Right lobe of liver (tissue), 6 donors: ENCODE measurements around the gene AXDND1. TPM values are rescaled to one million over a fixed set of nuclear protein-coding genes. Genes with fewer than 3 reads are reported as not detected.
A peak's percentile ranks its signal among the peaks of the same experiment; 100 is the strongest.

Experiments
- ATAC-seq, 4 donors: fragments of 200-7000 bp; cut with Tn5 transposase; one replicate each; pipeline ENCODE4 v1.9.1; 2020; ENCODE audit warnings: mild to moderate bottlenecking in 4 of 4, moderate library complexity in 4 of 4
- DNase-seq, 3 donors: peaks; one replicate each; pipeline ENCODE4 v3.0.0-alpha.2; 2020
- H3K27ac ChIP-seq, 3 donors: fragments of 200-600 bp; one replicate each; pipeline ENCODE4 v1.8.0; 2022
- H3K27me3 ChIP-seq, 2 donors: fragments of 200-600 bp; one replicate each; pipeline ENCODE4 v1.8.0; 2022
- H3K36me3 ChIP-seq, 4 donors: fragments of 200-600 bp; sonication (generic) in 1 of 4; one replicate each; pipeline versions ENCODE4 v1.5.1 to v1.8.0; 2017 to 2022; ENCODE audit warnings: control low read depth in 1 of 4
- H3K4me1 ChIP-seq, 4 donors: fragments of 200-600 bp; sonication (generic) in 1 of 4; one replicate each; pipeline versions ENCODE4 v1.5.1 to v1.8.0; 2017 to 2022; ENCODE audit warnings: control low read depth in 1 of 4
- H3K4me3 ChIP-seq, 3 donors: fragments of 200-600 bp; one replicate each; pipeline ENCODE4 v1.8.0; 2022
- H3K9me3 ChIP-seq, 4 donors: fragments of 200-600 bp; sonication (generic) in 1 of 4; one replicate each; pipeline versions ENCODE4 v1.5.1 to v1.8.0; 2017 to 2022; ENCODE audit warnings: control low read depth in 1 of 4
- POLR2A ChIP-seq: fragments of 450-650 bp; IDR thresholded peaks from one replicate; pipeline ENCODE4 v1.6.1; 2017; ENCODE audit warnings: antibody characterized with exemption, mild to moderate bottlenecking
- WGBS: methylation state at CpG from one replicate; pipeline ENCODE4 v1.1.6; 2018; ENCODE audit warnings: low coverage, low lambda C conversion rate; ENCODE audit not compliant: insufficient coverage; ENCODE audit errors: missing lambda C conversion rate; 5-methylcytosine and 5-hydroxymethylcytosine counted together
- intact Hi-C, 2 donors: fragments of 100-400 bp; cut with DNase I; formaldehyde crosslinking; loops; one replicate each; pipeline versions ENCODE4 v1.11.2 to v1.14.1; 2022
- total RNA-seq, 6 experiments: library from RNA; depleted of rRNA in 2 of 6; stranded (reverse); fragments of >200 nt in 2 of 6; fragmentation: NEBNext Ultra II Directional in 3 of 6; extraction: Animal tissue kit (Norgen Biotek cat#: 25700) in 3 of 6; gene quantifications; one replicate each; pipeline versions ENCODE4 v1.1.0 to v1.2.4, GENCODE V29; 2016 to 2023
- TF ChIP-seq, protein P1 (sequence below), 4 donors: fragments of 200-600 bp in 3 of 4; fragments of 450-650 bp in 1 of 4; IDR thresholded peaks; one replicate each; pipeline versions ENCODE4 v1.5.1 to v1.8.0; 2016 to 2022; ENCODE audit warnings: antibody characterized with exemption in 4 of 4, mild to moderate bottlenecking in 2 of 4
- donor health status: DM: no; HTN: yes; CAD: no.
- donor health status: DM: no; HTN: no; CAD: no.
- donor health status: DM: no; HTN: no; CAD: no.
- donor health status: DM: no; HTN: yes; CAD: no.
- donor health status: DM: no; HTN: yes; CAD: no.

Gene AXDND1
- total RNA-seq, 6 experiments from 2014 or later = 0.09 TPM; not detected in 5

DNA sequence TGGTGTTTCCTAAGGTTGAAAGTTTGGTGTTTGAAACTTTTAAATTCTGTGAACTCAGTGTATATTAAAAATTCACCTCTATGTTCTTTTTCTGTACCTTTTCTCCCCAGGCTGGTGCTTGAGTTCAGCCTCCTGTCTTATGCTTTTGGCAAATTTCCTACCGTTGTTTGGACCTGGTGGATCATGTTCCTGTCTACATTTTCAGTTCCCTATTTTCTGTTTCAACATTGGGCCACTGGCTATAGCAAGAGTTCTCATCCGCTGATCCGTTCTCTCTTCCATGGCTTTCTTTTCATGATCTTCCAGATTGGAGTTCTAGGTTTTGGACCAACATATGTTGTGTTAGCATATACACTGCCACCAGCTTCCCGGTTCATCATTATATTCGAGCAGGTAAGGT lies 24.9 kb upstream of the AXDND1 start:
- no peaks in the 10 kb centered on the region for H3K4me1 ChIP-seq
- 86% methylated on average over 5 of the region's 5 CpGs for WGBS
- no peaks in the 10 kb centered on the region for H3K27me3 ChIP-seq
- no peak overlapping the region for H3K4me3 ChIP-seq
- intact Hi-C loops = no loop called here
- H3K9me3 ChIP-seq = no peaks in the 10 kb centered on the region
- no peak for DNase-seq
- H3K27ac ChIP-seq = no peak overlapping the region
- TF ChIP-seq, protein P1, sequence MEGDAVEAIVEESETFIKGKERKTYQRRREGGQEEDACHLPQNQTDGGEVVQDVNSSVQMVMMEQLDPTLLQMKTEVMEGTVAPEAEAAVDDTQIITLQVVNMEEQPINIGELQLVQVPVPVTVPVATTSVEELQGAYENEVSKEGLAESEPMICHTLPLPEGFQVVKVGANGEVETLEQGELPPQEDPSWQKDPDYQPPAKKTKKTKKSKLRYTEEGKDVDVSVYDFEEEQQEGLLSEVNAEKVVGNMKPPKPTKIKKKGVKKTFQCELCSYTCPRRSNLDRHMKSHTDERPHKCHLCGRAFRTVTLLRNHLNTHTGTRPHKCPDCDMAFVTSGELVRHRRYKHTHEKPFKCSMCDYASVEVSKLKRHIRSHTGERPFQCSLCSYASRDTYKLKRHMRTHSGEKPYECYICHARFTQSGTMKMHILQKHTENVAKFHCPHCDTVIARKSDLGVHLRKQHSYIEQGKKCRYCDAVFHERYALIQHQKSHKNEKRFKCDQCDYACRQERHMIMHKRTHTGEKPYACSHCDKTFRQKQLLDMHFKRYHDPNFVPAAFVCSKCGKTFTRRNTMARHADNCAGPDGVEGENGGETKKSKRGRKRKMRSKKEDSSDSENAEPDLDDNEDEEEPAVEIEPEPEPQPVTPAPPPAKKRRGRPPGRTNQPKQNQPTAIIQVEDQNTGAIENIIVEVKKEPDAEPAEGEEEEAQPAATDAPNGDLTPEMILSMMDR (IDR thresholded peaks at IDR 0.05) = no peak
- TF ChIP-seq POLR2A = no peak
- peak in 1 of 4 donors; percentile 15 for ATAC-seq
- H3K36me3 ChIP-seq = peaks cover 5 to 66% (median 18%) of the 10 kb centered on the region in 4 donors

DNA sequence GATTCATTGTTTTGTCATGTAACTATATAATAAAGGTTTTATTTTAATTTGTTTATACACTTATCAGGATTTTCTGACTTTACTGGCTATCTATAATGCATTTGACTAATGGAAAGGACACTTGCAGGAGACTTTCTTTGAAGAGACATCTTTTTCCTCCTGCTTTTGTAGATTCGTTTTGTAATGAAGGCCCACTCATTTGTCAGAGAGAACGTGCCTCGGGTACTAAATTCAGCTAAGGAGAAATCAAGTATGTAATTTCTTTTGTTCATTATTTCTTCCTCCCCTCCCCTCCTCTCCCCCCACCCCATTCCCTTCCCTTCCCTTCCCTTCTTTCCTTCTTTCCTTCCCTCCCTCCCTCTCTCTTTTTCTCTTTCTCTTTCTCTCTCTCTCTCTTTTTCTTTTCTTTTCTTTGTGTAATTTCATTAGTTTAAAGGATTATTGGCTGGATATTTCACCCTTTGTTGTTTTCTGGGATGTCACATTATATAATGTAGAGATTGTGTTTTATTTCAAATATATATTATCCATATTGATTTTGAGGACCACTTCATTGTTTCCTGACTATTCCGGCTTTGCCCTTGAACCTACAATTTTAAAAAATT lies 23.7 kb upstream of the AXDND1 start:
- Histone ChIP-seq H3K27me3 (no peaks in the 10 kb centered on the region), H3K4me3 (no peak overlapping the region), H3K27ac (no peak overlapping the region), H3K9me3 (no peaks in the 10 kb centered on the region), H3K4me1 (no peaks in the 10 kb centered on the region), H3K36me3 (peaks cover 5 to 73% (median 23%) of the 10 kb centered on the region in 4 donors)
- 74% methylated on average over 4 of the region's 4 CpGs for WGBS
- TF ChIP-seq, protein P1 (IDR thresholded peaks at IDR 0.05) = no peak
- TF ChIP-seq POLR2A = no peak
- DNase-seq (no peak), ATAC-seq (no peak)
- intact Hi-C loops = no loop called here

DNA sequence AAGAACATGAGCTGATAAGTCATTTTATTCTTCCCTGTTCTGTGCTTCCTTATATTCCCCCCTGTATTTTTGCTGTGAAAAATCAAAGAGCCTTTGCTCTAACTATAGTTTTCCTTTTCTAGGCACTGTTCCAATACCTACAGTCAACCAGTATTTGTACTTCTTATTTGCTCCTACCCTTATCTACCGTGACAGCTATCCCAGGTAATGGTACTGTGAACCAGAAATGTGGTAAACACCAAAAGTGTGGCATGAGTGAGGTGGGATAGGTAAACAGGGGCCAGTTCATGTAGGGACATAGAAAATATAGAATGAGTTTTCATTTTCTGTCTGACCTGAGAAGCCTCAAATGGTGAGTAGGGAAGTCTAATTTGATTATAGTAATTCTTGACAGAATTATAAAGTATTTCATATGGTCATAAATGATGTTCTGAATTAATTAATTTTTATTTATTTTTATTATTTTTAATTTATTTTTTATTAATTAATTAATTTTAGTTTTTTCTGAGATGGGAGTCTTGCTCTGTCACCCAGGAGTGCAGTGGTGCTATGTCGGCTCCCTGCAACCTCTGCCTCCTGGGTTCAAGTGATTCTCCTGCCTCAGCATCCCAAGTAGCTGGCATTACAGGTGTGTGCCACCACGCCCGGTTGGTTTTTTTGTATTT lies 22.9 kb upstream of the AXDND1 start:
- intact Hi-C loops = no loop called here
- Histone ChIP-seq H3K4me1 (no peaks in the 10 kb centered on the region), H3K36me3 (peaks cover 5 to 78% (median 23%) of the 10 kb centered on the region in 4 donors), H3K4me3 (no peak overlapping the region), H3K27ac (no peak overlapping the region), H3K27me3 (no peaks in the 10 kb centered on the region), H3K9me3 (no peaks in the 10 kb centered on the region)
- DNase-seq = no peak
- TF ChIP-seq POLR2A = no peak
- TF ChIP-seq, protein P1 (IDR thresholded peaks at IDR 0.05) = no peak
- WGBS = 77% methylated on average over 3 of the region's 4 CpGs
- peak; percentile 72 to 88 (median 76) for ATAC-seq

DNA sequence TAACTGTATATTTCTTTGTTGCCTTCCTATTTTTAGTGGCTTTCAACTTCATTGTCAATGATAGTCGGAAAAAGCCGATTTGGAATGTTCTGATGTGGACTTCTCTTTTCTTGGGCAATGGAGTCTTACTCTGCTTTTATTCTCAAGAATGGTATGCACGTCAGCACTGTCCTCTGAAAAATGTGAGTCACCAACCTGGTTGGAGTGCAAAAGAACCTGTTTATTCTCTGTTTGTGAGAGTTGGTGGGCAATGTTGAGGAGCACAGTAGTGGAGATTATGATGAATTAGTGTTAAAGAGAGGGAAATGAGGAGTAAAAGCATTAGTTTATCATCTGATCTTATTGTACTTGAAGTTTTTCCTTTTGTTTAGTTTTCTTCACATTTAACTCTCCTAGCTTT lies 14.5 kb upstream of the AXDND1 start:
- Histone ChIP-seq H3K9me3 (no peaks in the 10 kb centered on the region), H3K36me3 (peaks cover 0 to 61% (median 18%) of the 10 kb centered on the region in 4 donors), H3K4me1 (no peaks in the 10 kb centered on the region), H3K27me3 (no peaks in the 10 kb centered on the region), H3K4me3 (no peak overlapping the region), H3K27ac (no peak overlapping the region)
- intact Hi-C loops = no loop called here
- ATAC-seq = no peak
- no peak for DNase-seq
- 97% methylated on average over 3 of the region's 3 CpGs for WGBS
- TF ChIP-seq POLR2A = no peak
- TF ChIP-seq, protein P1 (IDR thresholded peaks at IDR 0.05) = no peak
